ENCODE results near the gene ASIC4.

DNA sequence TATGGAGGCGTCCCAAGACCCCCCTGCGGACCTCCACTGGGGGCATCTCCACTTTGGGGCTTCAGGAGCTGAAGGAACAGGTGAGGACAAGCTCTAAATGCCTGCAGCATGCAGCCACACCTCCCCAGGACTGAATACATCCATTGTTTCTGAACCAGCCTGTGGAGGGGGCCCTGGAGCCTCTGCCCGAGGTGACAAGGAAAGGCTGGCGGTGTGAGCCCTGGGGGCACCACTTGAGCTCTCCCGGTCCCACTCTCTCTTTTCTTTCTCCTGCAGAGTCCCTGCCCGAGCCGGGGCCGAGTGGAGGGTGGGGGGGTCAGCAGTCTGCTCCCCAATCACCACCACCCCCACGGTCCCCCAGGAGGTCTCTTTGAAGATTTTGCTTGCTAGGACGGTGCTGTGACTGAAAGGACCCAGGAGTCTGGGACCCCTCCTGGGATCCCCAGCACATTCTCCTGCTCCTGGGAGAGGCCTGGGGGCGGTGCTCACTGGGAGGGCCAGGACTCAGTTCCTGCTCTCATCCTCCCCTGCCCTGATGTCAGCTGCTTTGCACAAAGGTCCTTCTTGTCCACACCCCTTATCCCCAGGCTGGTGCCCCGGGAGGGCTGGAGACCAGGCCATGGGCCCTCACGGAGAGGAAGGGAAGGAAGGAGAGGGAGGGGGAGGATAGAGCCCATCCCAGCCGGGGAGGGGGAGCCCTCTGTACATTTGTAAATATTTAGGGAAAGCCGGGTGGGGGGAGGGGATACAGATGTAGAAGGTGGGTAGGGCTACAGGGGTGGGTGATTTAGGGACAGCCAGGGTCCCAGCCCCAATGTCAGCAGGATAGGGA is 23.6 kb downstream of the ASIC4 start:
- TF ChIP-seq TAF1 (IDR thresholded peaks at IDR 0.05; ENCODE audit: low read depth) (no peak), EP300 (IDR thresholded peaks at IDR 0.05; ENCODE audit: borderline replicate concordance) (no peak), YY1 (IDR thresholded peaks at IDR 0.05; ENCODE audit: low read depth) (no peak), CEBPB (IDR thresholded peaks at IDR 0.05) (no peak)
